ENCODE measurements around the gene PTH1R.

PTH1R gene

DNA sequence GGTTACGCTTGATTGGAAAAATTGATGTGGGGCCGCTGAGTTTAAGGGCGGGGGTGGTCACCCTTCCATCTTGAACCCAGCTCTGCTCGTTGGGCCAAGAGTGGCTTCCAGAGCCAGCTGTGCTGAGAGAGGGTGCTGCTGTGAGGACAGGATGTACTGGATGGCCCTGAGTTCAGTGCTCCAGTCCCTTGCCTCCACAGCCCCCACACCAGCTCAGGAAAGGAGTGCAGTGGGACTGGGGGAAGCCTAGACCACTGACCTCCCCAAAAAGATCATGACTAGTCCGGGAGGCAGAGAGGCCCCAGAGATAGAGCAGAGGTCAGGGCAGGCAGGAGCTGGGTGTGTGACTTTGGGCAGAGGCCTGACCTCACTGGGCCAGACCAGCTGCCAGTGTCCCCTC, 4.0 kb upstream of the PTH1R start:
- Histone ChIP-seq H3K27me3 (ENCODE audit: insufficient read depth, poor library complexity, severe bottlenecking) (peaks cover 7% of the 10 kb centered on the region), H3K4me3 (replicated peaks; ENCODE audit: insufficient read depth, low read length) (no peak overlapping the region), H3K27ac (replicated peaks) (no peak overlapping the region)
- DNase-seq (ENCODE audit: low read depth in 1 of 2, low spot score in 1 of 2) = no peak
- no peak for TF ChIP-seq POLR2AphosphoS5 (IDR thresholded peaks at IDR 0.05; ENCODE audit: low read depth)
- TF ChIP-seq REST (IDR thresholded peaks at IDR 0.05; ENCODE audit: insufficient replicate concordance, low read depth) = no peak
- no peak for TF ChIP-seq SPI1 (IDR thresholded peaks at IDR 0.05; ENCODE audit: borderline replicate concordance, low read depth)
- TF ChIP-seq CTCF (IDR thresholded peaks at IDR 0.05; ENCODE audit: insufficient read depth, low read length) = no peak
- TF ChIP-seq GABPA (IDR thresholded peaks at IDR 0.05; ENCODE audit: low read depth) = no peak

- no peak for DNase-seq (ENCODE audit: low read depth in 1 of 2, low spot score in 1 of 2)
- H3K27ac ChIP-seq (replicated peaks) = no peak overlapping the region
- peaks cover 7% of the 10 kb centered on the region for H3K27me3 ChIP-seq (ENCODE audit: insufficient read depth, poor library complexity, severe bottlenecking)
- no peak overlapping the region for H3K4me3 ChIP-seq (replicated peaks; ENCODE audit: insufficient read depth, low read length)
- no peak for TF ChIP-seq GABPA (IDR thresholded peaks at IDR 0.05; ENCODE audit: low read depth)
- no peak for TF ChIP-seq CTCF (IDR thresholded peaks at IDR 0.05; ENCODE audit: insufficient read depth, low read length)
- no peak for TF ChIP-seq POLR2AphosphoS5 (IDR thresholded peaks at IDR 0.05; ENCODE audit: low read depth)
- no peak for TF ChIP-seq REST (IDR thresholded peaks at IDR 0.05; ENCODE audit: insufficient replicate concordance, low read depth)
- no peak for TF ChIP-seq SPI1 (IDR thresholded peaks at IDR 0.05; ENCODE audit: borderline replicate concordance, low read depth)
Measured at GRCh38 chr3:46874430-46874829, 3.1 kb upstream of the PTH1R start.

DNA sequence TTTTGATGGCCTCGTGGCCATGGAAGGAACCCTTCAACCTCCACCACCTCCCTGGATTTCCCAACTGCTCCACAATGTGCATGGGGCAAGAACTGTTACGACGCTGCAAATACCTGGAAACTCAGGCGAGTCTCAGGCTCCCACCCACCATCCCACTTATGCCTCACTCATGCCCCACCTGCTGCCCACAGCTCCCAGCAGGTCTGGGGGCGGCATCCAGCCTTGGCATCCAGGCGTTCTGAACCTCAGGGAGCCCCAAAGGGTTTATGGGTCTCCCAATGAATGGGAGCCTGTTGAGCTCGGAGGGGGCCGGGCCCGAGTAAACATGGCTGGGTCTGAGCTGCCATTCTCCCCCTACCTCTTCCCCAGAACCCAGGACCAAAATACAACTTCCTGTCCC, 2.0 kb upstream of the PTH1R start:
- Histone ChIP-seq H3K4me3 (replicated peaks; ENCODE audit: insufficient read depth, low read length) (no peak overlapping the region), H3K27ac (replicated peaks) (no peak overlapping the region), H3K27me3 (ENCODE audit: insufficient read depth, poor library complexity, severe bottlenecking) (peaks cover 14% of the 10 kb centered on the region)
- TF ChIP-seq CTCF (IDR thresholded peaks at IDR 0.05; ENCODE audit: insufficient read depth, low read length) = no peak
- no peak for TF ChIP-seq POLR2AphosphoS5 (IDR thresholded peaks at IDR 0.05; ENCODE audit: low read depth)
- TF ChIP-seq GABPA (IDR thresholded peaks at IDR 0.05; ENCODE audit: low read depth) = no peak
- TF ChIP-seq REST (IDR thresholded peaks at IDR 0.05; ENCODE audit: insufficient replicate concordance, low read depth) = no peak
- TF ChIP-seq SPI1 (IDR thresholded peaks at IDR 0.05; ENCODE audit: borderline replicate concordance, low read depth) = no peak
- DNase-seq (ENCODE audit: low read depth in 1 of 2, low spot score in 1 of 2) = no peak
